GM20431 (cell line): ENCODE data around the gene OR51L1.
"Not testable (repeated sequence)": the region's sequence is repeated elsewhere in the genome, so short reads cannot be mapped to it uniquely, and the experiment has no call there.

ENCODE experiments used
- in situ Hi-C: fragments of 300-500 bp; cut with MseI, MboI; formaldehyde crosslinking; loops from one replicate; pipeline ENCODE4 v1.15.0; 2020; ENCODE audit warnings: low sequenced_read_pairs; ENCODE audit not compliant: unreplicated experiment

Gene OR51L1, protein sequence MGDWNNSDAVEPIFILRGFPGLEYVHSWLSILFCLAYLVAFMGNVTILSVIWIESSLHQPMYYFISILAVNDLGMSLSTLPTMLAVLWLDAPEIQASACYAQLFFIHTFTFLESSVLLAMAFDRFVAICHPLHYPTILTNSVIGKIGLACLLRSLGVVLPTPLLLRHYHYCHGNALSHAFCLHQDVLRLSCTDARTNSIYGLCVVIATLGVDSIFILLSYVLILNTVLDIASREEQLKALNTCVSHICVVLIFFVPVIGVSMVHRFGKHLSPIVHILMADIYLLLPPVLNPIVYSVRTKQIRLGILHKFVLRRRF

GRCh38 chr11:4994551-4994950 lies at the start of gene OR51L1:
Gene OR51L1, plus strand, starts transcription at chr11:4994851. Its CDS starts 4,132 bp downstream, at chr11:4998983.
- in situ Hi-C loops = no loop called here

DNA sequence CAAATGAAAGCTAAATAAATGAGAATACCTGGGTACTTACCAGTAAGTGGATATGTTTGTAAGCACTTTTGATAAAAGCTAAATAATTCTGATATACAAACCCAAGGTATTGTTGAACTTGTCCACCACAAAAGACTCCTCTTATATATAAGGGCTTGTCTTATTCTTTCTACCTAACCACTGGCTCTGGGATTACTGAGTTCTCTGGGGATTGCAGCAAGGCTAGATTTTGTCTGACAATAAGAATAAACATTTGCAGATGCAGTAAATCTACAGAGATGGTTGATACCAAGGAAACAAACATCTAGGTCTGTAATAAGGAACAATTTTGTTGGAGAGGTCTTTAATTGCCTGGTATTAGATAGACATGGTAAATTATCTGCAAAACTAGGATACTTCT lies 47.1 kb upstream of the OR51L1 start, which contains the start of gene OR51A4:
Gene OR51A4, minus strand, starts transcription at position 101 of the 400 bp plus-strand sequence. CDS start 505 bp downstream, outside the sequence.
- in situ Hi-C loops = no loop called here

DNA sequence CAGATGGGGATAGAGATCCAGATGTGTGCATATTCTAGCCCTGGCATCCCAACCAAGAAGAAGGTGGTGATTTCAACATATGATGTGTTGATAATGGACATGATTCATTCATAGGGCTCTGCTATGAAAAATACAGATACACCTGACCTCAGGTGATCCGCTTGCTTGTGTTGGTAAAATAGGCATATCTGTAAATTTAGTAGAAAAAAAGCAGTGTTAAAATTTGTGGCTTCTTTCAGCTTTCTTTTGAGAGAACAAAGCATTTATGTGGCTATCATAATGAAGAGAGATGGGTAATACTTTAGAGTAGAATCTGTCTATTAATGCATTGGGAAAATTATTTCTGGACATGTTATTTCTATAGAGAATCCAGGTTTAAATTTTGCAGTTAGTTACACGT lies 39.0 kb upstream of the OR51L1 start, which contains the start of gene OR51A2:
Gene OR51A2, minus strand, starts transcription at position 101 of the 400 bp plus-strand sequence. Its CDS starts 0 bp downstream, at position 101.
- in situ Hi-C loops = not testable (repeated sequence)

DNA sequence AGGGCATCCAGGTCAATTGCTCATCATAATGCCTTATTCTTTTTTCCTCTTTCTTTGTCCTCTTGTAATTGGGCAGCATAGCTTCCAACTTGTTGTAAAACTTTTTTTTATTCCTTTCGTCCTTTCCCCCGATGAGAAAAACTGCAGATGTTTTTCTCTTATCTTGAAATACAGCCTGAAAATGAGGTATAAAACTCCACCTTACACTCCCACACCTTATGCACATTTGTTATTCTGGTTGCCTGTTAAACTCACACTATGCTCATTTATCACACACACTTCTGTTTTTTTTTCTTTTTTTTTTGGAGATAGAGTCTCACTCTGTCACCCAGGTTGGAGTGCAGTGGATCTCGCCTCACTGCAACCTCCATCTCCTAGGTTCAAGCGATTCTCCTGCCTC lies 37.3 kb upstream of the OR51L1 start:
- in situ Hi-C loops = no loop called here

DNA sequence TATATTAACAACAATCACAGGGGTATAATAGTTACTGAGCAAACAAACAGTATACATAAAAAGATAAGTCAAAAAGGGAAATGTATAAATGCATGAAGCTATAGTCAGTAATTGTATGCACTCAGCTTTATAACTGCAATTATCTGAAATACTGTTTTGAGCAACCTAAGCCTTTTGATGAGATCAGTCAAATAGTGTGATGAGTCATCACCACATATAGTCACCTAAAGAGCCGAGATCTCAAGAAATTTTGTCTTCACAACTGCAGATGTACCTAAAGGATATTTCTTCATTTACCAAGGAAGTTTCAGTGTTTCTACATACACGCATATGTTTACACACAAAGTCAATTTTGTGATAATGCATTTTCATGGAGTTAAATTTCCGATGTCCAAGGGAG lies 33.8 kb upstream of the OR51L1 start:
- in situ Hi-C loops = no loop called here

GRCh38 chr11:4962816-4963215 lies 31.8 kb upstream of the OR51L1 start:
- in situ Hi-C loops = no loop called here

- in situ Hi-C loops = no loop called here
These were observed 19.2 kb upstream of the OR51L1 start for GRCh38 chr11:4975436-4975835.

DNA sequence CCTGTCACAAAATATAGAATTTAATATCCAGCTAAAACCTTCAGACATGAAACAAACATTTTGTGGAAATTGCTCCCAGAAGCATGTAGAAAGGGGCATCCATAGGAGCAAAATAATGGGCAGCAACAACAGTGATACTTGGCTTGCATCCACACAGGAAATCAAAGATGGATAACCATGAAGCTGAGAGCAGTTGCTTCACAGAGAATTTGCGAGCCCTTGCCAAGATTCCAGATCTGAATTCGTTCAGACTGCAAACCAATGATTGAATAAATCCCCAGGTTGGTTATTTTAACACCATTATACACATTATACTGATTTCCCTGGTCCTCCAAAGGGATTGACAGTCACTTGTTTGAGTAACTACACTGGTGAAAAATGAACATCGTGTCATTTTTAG lies 15.6 kb upstream of the OR51L1 start:
- in situ Hi-C loops = no loop called here

DNA sequence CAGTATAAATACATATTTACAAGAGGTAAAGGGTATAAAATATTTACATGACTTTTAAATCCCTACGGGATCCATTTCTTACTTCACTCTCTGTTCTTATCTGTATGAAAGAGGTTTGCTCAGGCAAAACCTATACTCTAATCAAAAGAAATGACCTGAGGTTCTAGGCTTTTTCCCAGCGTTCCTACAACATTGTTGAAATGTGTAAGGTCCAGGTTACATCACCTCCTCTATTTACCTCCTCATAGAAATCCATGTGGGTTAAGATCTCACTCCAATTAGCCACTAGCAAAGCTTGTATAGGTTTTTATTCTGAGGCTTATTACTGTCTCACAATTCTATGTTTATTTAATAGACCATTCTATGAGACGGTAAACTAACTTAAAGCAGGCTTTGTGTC lies 12.0 kb upstream of the OR51L1 start:
- in situ Hi-C loops = no loop called here

DNA sequence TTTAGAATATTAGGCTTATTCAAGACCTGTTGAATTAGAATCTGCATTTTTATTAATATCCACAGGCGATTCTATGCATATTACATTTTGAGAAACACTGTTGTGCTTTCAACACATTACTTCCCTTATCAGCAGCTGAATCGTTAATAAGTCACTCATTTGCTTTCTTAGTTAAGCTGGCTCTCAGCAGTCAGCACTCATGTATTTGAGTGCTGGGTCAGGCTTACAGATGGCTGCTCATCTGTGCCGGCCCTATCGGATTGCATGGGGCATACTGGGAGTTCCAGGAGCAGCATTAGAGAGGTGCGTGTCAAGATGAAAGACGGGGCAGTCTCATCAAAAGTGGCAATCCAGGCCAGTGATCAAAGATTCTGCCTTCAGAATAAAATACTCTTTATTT lies 10.8 kb upstream of the OR51L1 start:
- in situ Hi-C loops = no loop called here

- in situ Hi-C loops = no loop called here
These were observed 3.6 kb upstream of the OR51L1 start for GRCh38 chr11:4991060-4991459.

DNA sequence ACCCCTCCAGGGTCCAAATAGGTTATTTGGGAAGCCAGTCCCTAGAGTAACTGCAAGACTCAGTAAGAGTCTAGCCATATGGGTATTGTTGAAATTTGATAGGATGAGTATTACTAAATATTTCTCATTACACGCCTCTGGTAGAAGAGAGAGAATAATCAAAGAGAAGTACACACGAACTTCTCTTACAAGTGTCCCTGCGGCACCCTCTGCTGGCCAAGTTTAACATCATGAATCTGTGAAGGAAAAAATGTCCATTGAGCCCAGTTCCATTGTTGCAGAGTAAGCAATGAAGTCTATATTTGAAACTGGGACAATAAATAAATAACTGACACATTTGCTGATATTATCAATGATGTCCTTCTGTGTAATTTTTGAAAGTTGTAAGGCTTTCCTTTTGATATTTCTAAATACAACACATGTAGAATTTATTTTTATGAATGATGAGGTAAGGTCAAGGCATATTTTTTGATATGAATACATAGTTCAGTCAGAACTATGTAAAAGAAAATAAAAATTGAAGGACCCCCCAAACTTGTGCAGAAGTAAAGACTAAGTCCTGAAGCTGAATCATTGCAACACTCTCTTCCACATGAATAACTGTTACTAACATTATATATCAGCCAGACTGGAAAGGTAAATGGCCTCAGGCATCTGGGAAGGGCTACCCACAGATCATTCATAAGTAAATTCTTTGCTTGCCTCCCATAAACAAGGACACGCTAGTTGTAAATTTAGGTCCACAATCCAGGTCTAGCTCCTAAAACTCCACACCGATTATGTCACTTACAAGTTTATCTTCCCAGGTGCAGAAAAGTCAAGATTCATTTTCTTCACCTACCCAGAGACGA lies 10.0 kb downstream of the OR51L1 start:
- in situ Hi-C loops = loop anchor here (25.0 kb wide), 1 partner anchor 367 kb away; the partner anchor contains the start of genes OR51D1 and OR51E1

- in situ Hi-C loops = loop anchor here (25.0 kb wide), 1 partner anchor 370 kb away; the partner anchor contains the start of genes OR51D1 and OR51E1
These were observed 12.9 kb downstream of the OR51L1 start for GRCh38 chr11:5007561-5007960.

GRCh38 chr11:5011254-5011653 lies 16.6 kb downstream of the OR51L1 start:
- in situ Hi-C loops = loop anchor here (25.0 kb wide), 1 partner anchor 374 kb away; the partner anchor contains the start of genes OR51D1 and OR51E1

- in situ Hi-C loops = loop anchor here (25.0 kb wide), 1 partner anchor 376 kb away; the partner anchor contains the start of genes OR51D1 and OR51E1
These were observed 18.4 kb downstream of the OR51L1 start for GRCh38 chr11:5013012-5013411.

DNA sequence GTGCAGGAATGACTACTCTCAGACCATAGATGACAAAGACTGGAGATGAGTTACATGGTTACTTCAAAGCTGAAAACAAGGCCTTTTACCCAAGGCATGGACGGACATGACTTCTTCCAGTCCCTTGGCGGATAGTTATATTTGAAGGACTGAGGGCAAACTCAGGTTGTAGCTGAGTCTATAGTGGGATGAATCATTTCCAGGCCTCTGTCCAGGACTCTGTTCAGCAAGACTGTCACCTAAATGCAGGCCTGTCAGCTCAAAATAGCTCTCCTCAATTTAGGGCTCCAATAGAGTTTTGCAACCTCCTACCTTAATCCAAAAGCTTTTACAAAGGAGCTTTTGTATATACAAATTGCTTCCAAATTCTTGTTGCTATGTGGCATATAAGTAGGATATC lies 27.3 kb downstream of the OR51L1 start:
- in situ Hi-C loops = loop anchor here (25.0 kb wide), 1 partner anchor 385 kb away; the partner anchor contains the start of genes OR51D1 and OR51E1

DNA sequence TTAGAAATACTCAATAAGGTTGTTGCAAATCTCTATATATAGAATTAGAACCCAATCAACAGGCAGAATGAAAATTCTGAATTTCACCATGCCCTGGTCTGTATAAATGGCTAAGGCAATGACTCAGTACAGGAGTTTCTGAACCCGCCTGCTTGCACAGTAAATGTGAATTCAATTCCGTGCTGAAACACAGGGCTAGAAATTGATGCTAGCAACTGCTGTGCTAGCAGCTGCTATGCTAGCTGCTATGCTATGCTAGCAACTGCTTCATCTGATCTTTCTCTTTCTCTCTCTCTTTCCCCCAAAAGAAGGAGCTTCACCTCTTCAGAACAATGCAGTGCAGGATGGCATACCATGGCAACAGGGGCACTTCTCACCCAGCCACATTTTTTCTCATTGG lies 42.0 kb downstream of the OR51L1 start:
- in situ Hi-C loops = no loop called here

DNA sequence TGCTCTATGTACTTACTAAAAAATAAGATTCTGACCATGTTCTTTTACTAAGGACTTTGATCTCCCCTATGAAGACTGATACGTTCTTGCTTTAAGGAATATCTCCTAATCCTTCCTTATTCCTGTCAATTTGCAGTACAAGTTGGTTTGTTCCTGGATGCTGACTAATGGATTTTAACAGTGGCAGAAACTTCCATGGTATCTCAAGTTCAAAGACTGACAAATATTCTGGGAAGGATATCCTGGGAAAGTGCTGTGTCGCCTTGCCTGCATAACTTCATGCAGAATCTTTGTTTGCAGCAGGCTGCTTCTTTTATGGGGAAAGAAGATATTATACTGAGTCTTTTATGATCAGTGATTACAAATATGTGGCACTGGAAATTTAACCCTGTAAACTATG lies 43.3 kb downstream of the OR51L1 start:
- in situ Hi-C loops = no loop called here

- in situ Hi-C loops = no loop called here
These were observed 43.7 kb downstream of the OR51L1 start for GRCh38 chr11:5038341-5038740.

DNA sequence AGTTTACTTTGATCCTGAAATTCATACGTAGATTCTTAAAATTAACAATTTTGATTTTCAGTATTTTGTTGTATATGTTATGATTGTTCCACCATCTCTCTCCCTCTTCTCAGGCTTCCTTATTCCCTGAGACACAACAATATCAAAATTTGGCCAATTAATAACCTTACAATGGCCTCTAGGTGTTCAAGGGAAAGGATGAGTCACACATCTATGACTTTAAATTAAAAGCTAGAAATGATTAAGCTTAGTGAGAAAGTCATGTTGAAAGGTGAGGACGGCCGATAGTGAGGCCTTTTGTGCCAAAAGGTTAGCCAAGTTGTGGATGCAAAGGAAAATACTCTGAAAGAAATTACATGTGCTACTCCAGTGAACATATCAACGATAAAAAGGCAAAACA lies 46.2 kb downstream of the OR51L1 start:
- in situ Hi-C loops = no loop called here

- in situ Hi-C loops = no loop called here
These were observed 47.4 kb downstream of the OR51L1 start for GRCh38 chr11:5042091-5042490.
